ENCODE data around the gene PSMD5. TPM values are rescaled to one million over a fixed set of nuclear protein-coding genes. Genes with fewer than 3 reads are reported as not detected.

The PSMD5 gene
- total RNA-seq, 1 donor from 2014 or later = 43.6 TPM

DNA sequence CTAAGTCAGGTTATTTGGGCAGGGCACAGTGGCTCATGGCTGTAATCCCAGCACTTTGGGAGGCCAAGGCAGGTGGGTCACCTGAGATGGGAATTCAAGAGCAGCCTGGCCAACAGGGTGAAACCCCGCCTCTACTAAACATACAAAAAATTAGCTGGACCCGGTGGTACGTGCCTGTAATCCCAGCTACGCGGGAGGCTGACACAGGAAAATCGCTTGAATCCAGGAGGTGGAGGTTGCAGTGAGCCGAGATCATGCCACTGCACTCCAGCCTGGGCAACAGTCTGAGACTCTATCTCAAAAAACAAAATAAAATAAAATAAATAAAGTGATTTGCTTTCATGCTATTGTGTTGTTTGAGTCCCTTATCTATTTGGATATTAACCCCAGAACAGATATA lies 41.3 kb downstream of the PSMD5 start:
- Mint-ChIP-seq H3K4me1 (ENCODE audit: unreplicated experiment) (no peaks in the 10 kb centered on the region), H3K27ac (no peak overlapping the region), H3K27me3 (no peaks in the 10 kb centered on the region), H3K36me3 (peaks cover 10% of the 10 kb centered on the region), H3K9me3 (peaks cover 11% of the 10 kb centered on the region), H3K4me3 (no peak overlapping the region)
- no peak for DNase-seq (ENCODE audit: extremely low spot score, unreplicated experiment)
- TF ChIP-seq CTCF (conservative IDR thresholded peaks at IDR 0.05) = no peak

- Mint-ChIP-seq H3K27ac (peak within 1 kb of the TSS; percentile 92), H3K4me1 (ENCODE audit: unreplicated experiment) (peaks cover 22% of the 10 kb centered on the region), H3K9me3 (no peaks in the 10 kb centered on the region), H3K4me3 (peak within 1 kb of the TSS; percentile 98), H3K36me3 (peaks cover 6% of the 10 kb centered on the region), H3K27me3 (no peaks in the 10 kb centered on the region)
- DNase-seq (ENCODE audit: extremely low spot score, unreplicated experiment) = peak; percentile 92
- no peak for TF ChIP-seq CTCF (conservative IDR thresholded peaks at IDR 0.05)
Observed at GRCh38 chr9:120792898-120793765, 49.6 kb downstream of the PSMD5 start, which contains the start of gene FBXW2. FBXW2 (minus strand) TSS chr9:120793416; CDS start chr9:120788258, 5,158 bp downstream.

GRCh38 chr9:120791161-120791560 lies 51.6 kb downstream of the PSMD5 start:
- TF ChIP-seq CTCF (conservative IDR thresholded peaks at IDR 0.05) = no peak
- Mint-ChIP-seq H3K9me3 (no peaks in the 10 kb centered on the region), H3K36me3 (peaks cover 14% of the 10 kb centered on the region), H3K4me3 (peak overlapping the region; percentile 98), H3K27ac (peak overlapping the region; percentile 80), H3K4me1 (ENCODE audit: unreplicated experiment) (peaks cover 29% of the 10 kb centered on the region), H3K27me3 (no peaks in the 10 kb centered on the region)
- no peak for DNase-seq (ENCODE audit: extremely low spot score, unreplicated experiment)

- Mint-ChIP-seq H3K27ac (no peak overlapping the region), H3K9me3 (no peaks in the 10 kb centered on the region), H3K27me3 (no peaks in the 10 kb centered on the region), H3K4me3 (no peak overlapping the region), H3K4me1 (ENCODE audit: unreplicated experiment) (peaks cover 32% of the 10 kb centered on the region), H3K36me3 (peaks cover 22% of the 10 kb centered on the region)
- no peak for DNase-seq (ENCODE audit: extremely low spot score, unreplicated experiment)
- no peak for TF ChIP-seq CTCF (conservative IDR thresholded peaks at IDR 0.05)
Observed at GRCh38 chr9:120787933-120788332, 54.8 kb downstream of the PSMD5 start.

DNA sequence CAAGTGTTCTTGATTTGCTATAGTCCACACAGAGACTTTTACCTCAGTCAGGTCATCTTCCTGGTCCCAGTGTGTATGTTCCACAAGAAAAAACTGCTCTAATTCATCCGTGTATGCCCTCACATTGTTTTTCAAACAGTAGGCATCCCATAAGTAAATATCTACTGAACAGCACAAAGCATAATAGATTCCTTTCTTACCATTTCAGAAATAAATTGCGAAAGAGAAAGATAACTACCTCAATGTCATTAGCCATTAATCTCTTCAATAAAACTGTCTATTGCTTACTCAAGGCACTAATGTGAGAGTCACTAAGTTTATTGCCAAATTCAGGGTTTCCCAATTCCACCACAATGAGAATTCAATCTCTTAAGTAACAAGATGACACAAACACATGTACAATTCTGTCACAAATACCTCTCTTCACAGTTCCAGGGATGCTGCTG lies 59.1 kb downstream of the PSMD5 start:
- H3K4me1 Mint-ChIP-seq (ENCODE audit: unreplicated experiment) = peaks cover 21% of the 10 kb centered on the region
- no peak for DNase-seq (ENCODE audit: extremely low spot score, unreplicated experiment)
- H3K27ac Mint-ChIP-seq = peak overlapping the region; percentile 35
- TF ChIP-seq CTCF (conservative IDR thresholded peaks at IDR 0.05) = no peak
- no peaks in the 10 kb centered on the region for H3K9me3 Mint-ChIP-seq
- H3K36me3 Mint-ChIP-seq = peaks cover 24% of the 10 kb centered on the region
- H3K27me3 Mint-ChIP-seq = no peaks in the 10 kb centered on the region
- H3K4me3 Mint-ChIP-seq = no peak overlapping the region
